Activated naive CD4-positive, alpha-beta T cell treated with anti-CD3 and anti-CD28 coated beads, Interleukin-2, amount 10 ng/mL, durations not matched to agents 7 days and 5 days (primary cell): ENCODE measurements around the gene CEL.
A peak's percentile ranks its signal among the peaks of the same experiment; 100 is the strongest.
"Not testable (repeated sequence)": the region's sequence is repeated elsewhere in the genome, so short reads cannot be mapped to it uniquely, and the experiment has no call there.

Experiments
- CTCF ChIA-PET: fragments of 350-600 bp; sonication (Branson Sonifier 250); formaldehyde crosslinking; loops from one replicate; lab custom pipeline; 2021; ENCODE audit warnings: antibody characterized with exemption; lab: Charles Lee
- DNase-seq: peaks from one replicate; pipeline ENCODE4 v3.0.0-alpha.2; 2020
- H3K27ac Mint-ChIP-seq: one replicate; pipeline ENCODE4 v1.8.0; 2021; ENCODE audit warnings: mild to moderate bottlenecking, moderate library complexity, mixed read lengths
- H3K27me3 Mint-ChIP-seq: one replicate; pipeline ENCODE4 v1.8.0; 2021; ENCODE audit warnings: mild to moderate bottlenecking, mixed read lengths
- H3K36me3 Mint-ChIP-seq: one replicate; pipeline ENCODE4 v1.8.0; 2021; ENCODE audit warnings: mixed read lengths
- H3K4me1 Mint-ChIP-seq: one replicate; pipeline ENCODE4 v1.8.0; 2021; ENCODE audit warnings: mixed read lengths
- H3K4me3 Mint-ChIP-seq: one replicate; pipeline ENCODE4 v1.8.0; 2021; ENCODE audit warnings: mild to moderate bottlenecking, moderate library complexity, mixed read lengths
- H3K9me3 Mint-ChIP-seq: one replicate; pipeline ENCODE4 v1.8.0; 2021; ENCODE audit warnings: mixed read lengths

The CEL gene

DNA sequence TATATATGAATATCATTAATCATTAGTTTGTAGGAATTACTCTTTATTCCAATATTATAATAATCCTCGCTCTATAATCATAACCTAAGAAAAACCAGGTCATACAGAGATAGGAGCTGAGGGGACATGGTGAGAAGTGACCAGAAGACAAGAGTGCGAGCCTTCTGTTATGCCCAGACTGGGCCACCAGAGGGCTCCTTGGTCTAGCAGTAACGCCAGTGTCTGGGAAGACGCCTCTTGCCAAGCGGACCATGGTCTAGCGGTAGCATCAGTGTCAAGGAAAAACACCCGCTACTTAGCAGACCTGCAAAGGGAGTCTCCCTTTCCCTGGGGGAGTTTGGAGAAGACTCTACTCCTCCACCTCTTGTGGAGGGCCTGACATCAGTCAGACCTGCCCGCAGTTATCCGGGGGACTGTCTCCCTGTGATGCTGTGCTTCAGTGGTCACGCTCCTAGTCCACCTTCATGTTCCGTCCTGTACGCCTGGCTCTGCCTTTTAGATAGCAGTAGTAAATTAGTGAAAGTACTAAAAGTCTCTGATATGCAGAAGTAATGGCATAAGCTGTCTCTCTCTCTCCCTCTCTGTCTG is 20.8 kb upstream of the CEL start:
- CTCF ChIA-PET = interaction anchor here (0.8 to 4.2 kb wide), 9 partner anchors 10 to 113 kb away, joined by 4 to 39 read pairs (median 5); partner anchors contain the start of gene GTF3C5
- H3K9me3 Mint-ChIP-seq, H3K27me3 Mint-ChIP-seq, H3K4me1 Mint-ChIP-seq, H3K27ac Mint-ChIP-seq, H3K4me3 Mint-ChIP-seq: not testable (repeated sequence)
- peak; percentile 67 for DNase-seq
- peaks cover 30% of the 10 kb centered on the region for H3K36me3 Mint-ChIP-seq

GRCh38 chr9:133041958-133042357 is 19.8 kb upstream of the CEL start:
- DNase-seq = no peak
- CTCF ChIA-PET = interaction anchor here (3.2 to 4.2 kb wide), 2 partner anchors 11 to 104 kb away, joined by 19 to 39 read pairs; partner anchors contain the start of gene GTF3C5
- H3K27ac Mint-ChIP-seq = no peak overlapping the region
- H3K27me3 Mint-ChIP-seq = no peaks in the 10 kb centered on the region
- H3K9me3 Mint-ChIP-seq = no peaks in the 10 kb centered on the region
- no peak overlapping the region for H3K4me3 Mint-ChIP-seq
- peaks cover 3% of the 10 kb centered on the region for H3K4me1 Mint-ChIP-seq
- H3K36me3 Mint-ChIP-seq = peaks cover 35% of the 10 kb centered on the region

DNA sequence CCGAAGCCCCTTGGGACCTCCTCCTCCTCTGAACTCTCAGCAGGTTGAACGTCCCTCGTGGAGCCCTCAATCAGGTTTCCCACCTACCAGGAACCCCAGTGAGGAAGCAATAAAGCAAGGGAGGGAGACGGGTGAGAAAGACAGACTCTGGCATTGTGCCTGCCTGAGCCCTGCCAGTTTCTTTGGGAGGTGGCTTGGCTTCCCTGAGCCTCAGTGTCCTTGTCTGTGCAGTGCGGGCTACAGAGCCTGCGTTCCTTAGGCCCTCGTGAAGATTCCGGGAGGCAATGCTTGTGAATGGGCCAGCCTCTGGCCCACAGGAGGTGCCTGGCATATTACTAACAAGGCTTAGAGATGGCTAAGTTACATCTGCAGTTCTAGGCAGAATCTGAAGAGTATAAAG is 19.1 kb upstream of the CEL start:
- peaks cover 35% of the 10 kb centered on the region for H3K36me3 Mint-ChIP-seq

GRCh38 chr9:133043449-133044035 is 18.2 kb upstream of the CEL start:
- H3K9me3 Mint-ChIP-seq = no peaks in the 10 kb centered on the region
- peaks cover 35% of the 10 kb centered on the region for H3K36me3 Mint-ChIP-seq
- no peaks in the 10 kb centered on the region for H3K27me3 Mint-ChIP-seq
- DNase-seq = no peak
- H3K4me1 Mint-ChIP-seq = peaks cover 2% of the 10 kb centered on the region
- CTCF ChIA-PET = interaction anchor here (4.2 kb wide), 1 partner anchor 103 kb away, joined by 39 read pairs; no protein-coding TSS in a partner anchor
- no peak overlapping the region for H3K4me3 Mint-ChIP-seq
- no peak overlapping the region for H3K27ac Mint-ChIP-seq

More for the DNA sequence above, 19.1 kb upstream of the CEL start:
- CTCF ChIA-PET = interaction anchor here (3.2 to 4.2 kb wide), 2 partner anchors 11 to 103 kb away, joined by 19 to 39 read pairs; partner anchors contain the start of gene GTF3C5
- Mint-ChIP-seq H3K4me3 (no peak overlapping the region), H3K4me1 (peaks cover 3% of the 10 kb centered on the region), H3K27ac (peak overlapping the region; percentile 65), H3K9me3 (no peaks in the 10 kb centered on the region), H3K27me3 (no peaks in the 10 kb centered on the region)
- DNase-seq = no peak

DNA sequence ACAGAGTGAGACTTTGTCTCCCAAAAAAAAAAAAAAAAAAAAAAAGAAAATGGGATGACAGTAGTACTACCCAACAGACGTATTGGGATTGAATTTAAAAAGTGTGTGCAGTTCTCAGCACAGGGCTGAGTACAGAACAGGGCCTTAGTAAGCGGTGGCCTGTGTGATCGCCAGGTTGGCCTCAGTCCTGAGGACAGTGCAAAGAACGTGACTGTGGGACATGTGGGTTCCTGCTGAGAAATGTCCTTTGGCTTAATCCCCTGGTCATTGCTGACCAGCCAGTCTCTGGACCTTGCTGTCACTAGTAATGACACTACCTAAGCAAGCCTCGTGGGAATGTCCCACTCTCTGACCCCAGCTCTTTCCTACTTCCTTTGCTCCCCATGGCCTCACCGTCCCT is 17.7 kb upstream of the CEL start:
- Mint-ChIP-seq H3K9me3 (no peaks in the 10 kb centered on the region), H3K4me1 (peaks cover 2% of the 10 kb centered on the region), H3K4me3 (no peak overlapping the region), H3K36me3 (peaks cover 35% of the 10 kb centered on the region), H3K27me3 (no peaks in the 10 kb centered on the region), H3K27ac (peak overlapping the region; percentile 35)
- DNase-seq = no peak
- CTCF ChIA-PET = interaction anchor here (0.7 kb wide), 1 partner anchor 100 kb away, joined by 3 read pairs; no protein-coding TSS in a partner anchor

DNA sequence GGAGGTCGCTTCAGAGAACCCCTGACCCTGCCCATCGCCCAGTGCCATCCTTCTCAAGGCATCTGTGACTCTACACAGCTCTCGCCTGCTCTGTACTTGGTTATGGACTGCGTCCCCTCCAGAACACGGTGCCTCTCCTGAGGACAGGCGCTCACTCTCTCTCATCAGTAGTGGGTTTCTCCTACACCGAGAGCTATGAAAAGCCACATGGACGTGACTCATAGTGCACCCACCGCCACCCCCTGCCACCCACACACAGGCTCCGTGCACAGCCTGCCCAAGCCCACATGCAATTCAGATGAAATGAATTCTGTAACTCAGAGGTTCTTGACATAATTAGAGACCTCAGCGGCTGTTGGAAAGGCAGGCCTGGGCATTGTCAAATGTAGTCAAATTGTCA is 17.1 kb upstream of the CEL start:
- no peaks in the 10 kb centered on the region for H3K9me3 Mint-ChIP-seq
- no peak for DNase-seq
- H3K27ac Mint-ChIP-seq = peak overlapping the region; percentile 35
- no peak overlapping the region for H3K4me3 Mint-ChIP-seq
- peaks cover 2% of the 10 kb centered on the region for H3K4me1 Mint-ChIP-seq
- H3K36me3 Mint-ChIP-seq = peaks cover 39% of the 10 kb centered on the region
- H3K27me3 Mint-ChIP-seq = no peaks in the 10 kb centered on the region
- CTCF ChIA-PET = interaction anchor here (0.7 kb wide), 1 partner anchor 99 kb away, joined by 3 read pairs; no protein-coding TSS in a partner anchor

- Mint-ChIP-seq H3K27ac (no peak overlapping the region), H3K4me3 (no peak overlapping the region), H3K36me3 (peaks cover 37% of the 10 kb centered on the region), H3K9me3 (no peaks in the 10 kb centered on the region), H3K27me3 (no peaks in the 10 kb centered on the region), H3K4me1 (peaks cover 2% of the 10 kb centered on the region)
- CTCF ChIA-PET = interaction anchor here (1.8 kb wide), 1 partner anchor 99 kb away, joined by 6 read pairs; no protein-coding TSS in a partner anchor
- DNase-seq = no peak
Measured at GRCh38 chr9:133045132-133045531, 16.6 kb upstream of the CEL start.

DNA sequence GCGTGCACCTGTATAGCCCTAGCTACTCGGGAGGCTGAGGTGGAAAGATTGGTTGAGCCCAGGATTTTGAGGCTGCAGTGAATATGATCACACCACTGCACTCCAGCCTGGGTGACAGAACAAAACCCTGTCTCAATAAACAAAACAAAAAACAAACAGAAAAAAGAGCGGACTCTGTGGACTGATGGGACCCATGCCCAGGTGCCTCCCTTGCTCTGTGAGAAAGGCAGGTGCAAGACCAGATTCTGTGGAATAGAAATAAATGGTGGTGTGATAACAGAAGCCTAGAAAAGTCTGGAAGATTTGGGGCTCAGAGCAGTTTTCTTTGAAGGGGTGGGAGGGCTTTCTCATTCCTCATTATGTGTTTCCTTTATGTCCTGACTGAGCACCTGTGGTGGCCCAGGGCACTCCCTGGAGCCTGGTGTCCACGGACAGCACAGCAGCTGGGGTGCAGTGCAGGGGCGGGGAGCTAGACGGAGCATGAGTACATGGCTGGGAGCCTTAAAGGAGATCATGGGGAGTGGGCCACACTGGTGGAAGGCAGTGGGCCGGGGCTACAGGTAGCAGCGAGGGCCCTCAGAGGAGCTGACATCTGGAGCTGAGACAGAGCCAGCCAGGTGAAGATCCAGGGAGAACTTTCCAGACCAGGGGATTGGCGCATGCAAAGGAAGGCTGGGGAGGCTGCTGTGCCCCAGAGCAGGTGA is 15.4 kb upstream of the CEL start:
- CTCF ChIA-PET = interaction anchor here (0.7 to 1.8 kb wide), 3 partner anchors 62 to 101 kb away, joined by 3 to 6 read pairs (median 4); no protein-coding TSS in a partner anchor

GRCh38 chr9:133046900-133047295 is 14.9 kb upstream of the CEL start:
- Mint-ChIP-seq H3K27me3 (no peaks in the 10 kb centered on the region), H3K4me3 (no peak overlapping the region), H3K27ac (peak overlapping the region; percentile 14), H3K36me3 (peaks cover 45% of the 10 kb centered on the region), H3K9me3 (no peaks in the 10 kb centered on the region), H3K4me1 (peaks cover 2% of the 10 kb centered on the region)
- no peak for DNase-seq
- CTCF ChIA-PET = interaction anchor here (1.2 to 1.8 kb wide), 2 partner anchors 97 to 101 kb away, joined by 4 to 6 read pairs; no protein-coding TSS in a partner anchor

More for the DNA sequence above, 15.4 kb upstream of the CEL start:
- H3K9me3 Mint-ChIP-seq = no peaks in the 10 kb centered on the region
- H3K4me3 Mint-ChIP-seq = no peak overlapping the region
- no peak for DNase-seq
- peaks cover 2% of the 10 kb centered on the region for H3K4me1 Mint-ChIP-seq
- peaks cover 43% of the 10 kb centered on the region for H3K36me3 Mint-ChIP-seq
- peak overlapping the region; percentile 58 for H3K27ac Mint-ChIP-seq
- no peaks in the 10 kb centered on the region for H3K27me3 Mint-ChIP-seq

- peak; percentile 71 for DNase-seq
- H3K27ac Mint-ChIP-seq = no peak overlapping the region
- no peaks in the 10 kb centered on the region for H3K27me3 Mint-ChIP-seq
- peaks cover 41% of the 10 kb centered on the region for H3K36me3 Mint-ChIP-seq
- no peak overlapping the region for H3K4me3 Mint-ChIP-seq
- no peaks in the 10 kb centered on the region for H3K9me3 Mint-ChIP-seq
- peaks cover 2% of the 10 kb centered on the region for H3K4me1 Mint-ChIP-seq
- CTCF ChIA-PET = interaction anchor here (0.6 to 2.5 kb wide), 13 partner anchors 8 to 98 kb away, joined by 3 to 14 read pairs (median 3); no protein-coding TSS in a partner anchor
Measured at GRCh38 chr9:133048595-133048994, 13.2 kb upstream of the CEL start.

DNA sequence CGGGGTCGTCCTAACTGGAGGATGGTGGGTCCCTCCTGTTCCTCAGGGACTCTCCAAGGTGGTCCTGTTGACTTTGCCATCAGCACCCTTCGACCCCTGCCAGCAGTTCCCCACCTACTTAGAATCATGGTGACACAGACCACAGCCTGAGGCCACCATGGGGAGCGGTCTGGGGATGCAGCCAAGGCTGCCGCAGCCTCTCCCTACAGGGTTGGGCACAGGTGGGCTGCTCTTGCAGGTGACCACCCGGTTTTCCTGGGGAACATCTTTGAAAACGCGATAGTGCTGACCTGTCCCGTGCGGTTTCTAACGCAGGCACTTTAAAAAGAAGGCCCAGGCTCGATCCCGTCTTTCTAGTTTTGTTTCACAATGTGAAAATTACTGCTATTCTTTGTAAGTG is 12.7 kb upstream of the CEL start:
- Mint-ChIP-seq H3K9me3 (no peaks in the 10 kb centered on the region), H3K4me1 (peaks cover 2% of the 10 kb centered on the region), H3K27me3 (no peaks in the 10 kb centered on the region), H3K27ac (no peak overlapping the region), H3K4me3 (no peak overlapping the region), H3K36me3 (peaks cover 43% of the 10 kb centered on the region)
- no peak for DNase-seq
- CTCF ChIA-PET = interaction anchor here (0.6 to 2.5 kb wide), 13 partner anchors 7 to 98 kb away, joined by 3 to 14 read pairs (median 3); no protein-coding TSS in a partner anchor

DNA sequence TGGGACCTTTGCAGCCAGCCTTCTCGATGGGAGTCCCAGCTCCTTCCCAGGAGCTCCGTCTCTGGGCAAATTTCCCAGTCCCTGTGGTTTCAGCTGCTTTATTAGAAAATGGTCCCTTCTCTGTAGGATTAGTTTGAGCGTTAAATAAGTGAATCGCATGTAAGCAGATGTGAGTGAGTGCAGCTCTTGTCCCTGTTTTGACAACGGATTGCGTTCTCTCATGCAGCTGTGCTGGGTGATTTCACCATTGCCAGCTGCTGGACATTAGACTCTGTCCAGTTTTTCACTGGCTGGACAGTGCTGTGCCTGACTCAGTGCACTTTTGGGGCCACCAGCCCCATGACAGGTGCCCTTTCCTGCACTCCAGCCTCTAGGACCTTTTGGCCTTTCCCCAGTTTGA is 11.6 kb upstream of the CEL start:
- H3K9me3 Mint-ChIP-seq = no peaks in the 10 kb centered on the region
- H3K4me1 Mint-ChIP-seq = peaks cover 2% of the 10 kb centered on the region
- no peaks in the 10 kb centered on the region for H3K27me3 Mint-ChIP-seq
- H3K36me3 Mint-ChIP-seq = peaks cover 40% of the 10 kb centered on the region
- CTCF ChIA-PET = interaction anchor here (1.0 to 2.5 kb wide), 3 partner anchors 28 to 97 kb away, joined by 4 to 14 read pairs (median 6); no protein-coding TSS in a partner anchor
- DNase-seq = no peak
- no peak overlapping the region for H3K27ac Mint-ChIP-seq
- no peak overlapping the region for H3K4me3 Mint-ChIP-seq

DNA sequence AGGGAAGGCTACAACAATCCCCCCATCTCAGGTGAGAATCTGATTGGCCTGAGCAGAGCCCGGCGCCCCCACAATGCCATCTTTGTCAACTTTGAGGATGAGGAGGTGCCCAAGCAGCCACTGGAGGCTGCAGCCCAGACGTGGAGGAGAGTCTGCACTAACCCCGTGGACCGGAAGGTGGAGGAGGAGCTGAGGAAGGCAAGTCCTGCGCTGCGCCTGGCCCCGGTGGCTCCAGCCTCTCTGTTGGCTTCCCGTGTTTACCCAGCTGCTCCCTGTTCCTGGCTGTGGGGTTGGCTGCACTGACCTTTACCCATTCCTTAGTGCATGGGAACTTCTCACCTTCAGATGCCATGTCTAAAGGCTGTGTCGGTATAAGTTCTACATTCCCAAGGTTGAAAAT is 11.0 kb upstream of the CEL start:
- peaks cover 41% of the 10 kb centered on the region for H3K36me3 Mint-ChIP-seq
- H3K9me3 Mint-ChIP-seq = no peaks in the 10 kb centered on the region
- no peaks in the 10 kb centered on the region for H3K27me3 Mint-ChIP-seq
- peaks cover 5% of the 10 kb centered on the region for H3K4me1 Mint-ChIP-seq
- no peak for DNase-seq
- no peak overlapping the region for H3K27ac Mint-ChIP-seq
- no peak overlapping the region for H3K4me3 Mint-ChIP-seq
- CTCF ChIA-PET = interaction anchor here (1.0 to 1.5 kb wide), 2 partner anchors 29 to 93 kb away, joined by 4 to 6 read pairs; no protein-coding TSS in a partner anchor
